ENCODE data around the gene CD9. TPM values are rescaled to one million over a fixed set of nuclear protein-coding genes. Genes with fewer than 3 reads are reported as not detected.

The CD9 gene
- total RNA-seq, 1 donor from 2014 or later, result 6.0 TPM

DNA sequence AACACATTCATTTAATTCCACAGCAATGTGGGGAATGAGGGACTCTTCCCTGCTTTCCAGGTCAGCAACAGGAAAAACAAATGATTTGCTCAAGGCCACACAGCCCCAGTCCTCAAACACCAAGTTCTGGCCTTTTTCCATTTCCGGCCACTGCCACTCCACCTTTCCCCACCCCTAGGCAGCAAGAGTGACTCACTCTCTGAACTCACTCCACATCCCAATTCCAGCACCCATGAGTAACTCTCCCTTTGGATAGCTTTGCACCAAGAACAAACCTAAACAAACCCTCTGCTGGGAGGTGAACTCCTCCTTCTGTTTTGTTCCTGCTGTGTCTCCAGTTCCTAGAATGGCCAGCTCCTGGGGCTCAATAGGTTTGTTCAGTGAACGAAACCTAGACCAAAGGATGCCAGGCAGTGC lies 79.9 kb downstream of the CD9 start:
- H3K27me3 Mint-ChIP-seq, result peaks cover 77% of the 10 kb centered on the region
- peak overlapping the region; percentile 8 for H3K4me3 Mint-ChIP-seq (ENCODE audit: low read depth)
- H3K4me1 Mint-ChIP-seq (ENCODE audit: low read depth), result peaks cover 4% of the 10 kb centered on the region
- no peaks in the 10 kb centered on the region for H3K9me3 Mint-ChIP-seq (ENCODE audit: low read depth)
- no peaks in the 10 kb centered on the region for H3K36me3 Mint-ChIP-seq (ENCODE audit: insufficient read depth)
- no peak overlapping the region for H3K27ac Mint-ChIP-seq
- TF ChIP-seq, protein P1, sequence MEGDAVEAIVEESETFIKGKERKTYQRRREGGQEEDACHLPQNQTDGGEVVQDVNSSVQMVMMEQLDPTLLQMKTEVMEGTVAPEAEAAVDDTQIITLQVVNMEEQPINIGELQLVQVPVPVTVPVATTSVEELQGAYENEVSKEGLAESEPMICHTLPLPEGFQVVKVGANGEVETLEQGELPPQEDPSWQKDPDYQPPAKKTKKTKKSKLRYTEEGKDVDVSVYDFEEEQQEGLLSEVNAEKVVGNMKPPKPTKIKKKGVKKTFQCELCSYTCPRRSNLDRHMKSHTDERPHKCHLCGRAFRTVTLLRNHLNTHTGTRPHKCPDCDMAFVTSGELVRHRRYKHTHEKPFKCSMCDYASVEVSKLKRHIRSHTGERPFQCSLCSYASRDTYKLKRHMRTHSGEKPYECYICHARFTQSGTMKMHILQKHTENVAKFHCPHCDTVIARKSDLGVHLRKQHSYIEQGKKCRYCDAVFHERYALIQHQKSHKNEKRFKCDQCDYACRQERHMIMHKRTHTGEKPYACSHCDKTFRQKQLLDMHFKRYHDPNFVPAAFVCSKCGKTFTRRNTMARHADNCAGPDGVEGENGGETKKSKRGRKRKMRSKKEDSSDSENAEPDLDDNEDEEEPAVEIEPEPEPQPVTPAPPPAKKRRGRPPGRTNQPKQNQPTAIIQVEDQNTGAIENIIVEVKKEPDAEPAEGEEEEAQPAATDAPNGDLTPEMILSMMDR (IDR thresholded peaks at IDR 0.05; ENCODE audit: unreplicated experiment), result no peak
- DNase-seq (ENCODE audit: low spot score, unreplicated experiment), result no peak

DNA sequence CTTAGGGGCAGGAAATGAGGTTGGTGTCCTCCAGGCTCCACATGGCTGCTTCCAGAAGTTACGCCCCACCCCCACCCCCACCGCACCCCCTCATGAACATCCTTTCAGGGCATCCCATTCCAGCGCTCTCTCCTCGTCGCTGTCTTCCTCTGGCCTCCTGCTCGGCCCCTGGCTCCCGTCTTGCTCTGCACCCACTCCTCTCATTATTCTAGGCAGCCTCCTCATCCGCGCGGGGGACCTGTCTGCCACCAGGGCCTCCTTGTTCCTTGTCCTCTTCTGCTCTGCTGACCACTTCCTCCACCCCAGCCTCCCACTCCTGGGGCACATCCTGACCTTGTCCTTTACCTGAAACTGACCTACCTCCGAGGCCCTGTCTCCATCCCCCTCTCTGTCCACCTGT lies 80.5 kb downstream of the CD9 start:
- Mint-ChIP-seq H3K36me3 (ENCODE audit: insufficient read depth) (no peaks in the 10 kb centered on the region), H3K27me3 (peaks cover 72% of the 10 kb centered on the region), H3K4me1 (ENCODE audit: low read depth) (peaks cover 4% of the 10 kb centered on the region), H3K9me3 (ENCODE audit: low read depth) (no peaks in the 10 kb centered on the region), H3K27ac (no peak overlapping the region), H3K4me3 (ENCODE audit: low read depth) (no peak overlapping the region)
- TF ChIP-seq, protein P1 (IDR thresholded peaks at IDR 0.05; ENCODE audit: unreplicated experiment), result no peak
- no peak for DNase-seq (ENCODE audit: low spot score, unreplicated experiment)

DNA sequence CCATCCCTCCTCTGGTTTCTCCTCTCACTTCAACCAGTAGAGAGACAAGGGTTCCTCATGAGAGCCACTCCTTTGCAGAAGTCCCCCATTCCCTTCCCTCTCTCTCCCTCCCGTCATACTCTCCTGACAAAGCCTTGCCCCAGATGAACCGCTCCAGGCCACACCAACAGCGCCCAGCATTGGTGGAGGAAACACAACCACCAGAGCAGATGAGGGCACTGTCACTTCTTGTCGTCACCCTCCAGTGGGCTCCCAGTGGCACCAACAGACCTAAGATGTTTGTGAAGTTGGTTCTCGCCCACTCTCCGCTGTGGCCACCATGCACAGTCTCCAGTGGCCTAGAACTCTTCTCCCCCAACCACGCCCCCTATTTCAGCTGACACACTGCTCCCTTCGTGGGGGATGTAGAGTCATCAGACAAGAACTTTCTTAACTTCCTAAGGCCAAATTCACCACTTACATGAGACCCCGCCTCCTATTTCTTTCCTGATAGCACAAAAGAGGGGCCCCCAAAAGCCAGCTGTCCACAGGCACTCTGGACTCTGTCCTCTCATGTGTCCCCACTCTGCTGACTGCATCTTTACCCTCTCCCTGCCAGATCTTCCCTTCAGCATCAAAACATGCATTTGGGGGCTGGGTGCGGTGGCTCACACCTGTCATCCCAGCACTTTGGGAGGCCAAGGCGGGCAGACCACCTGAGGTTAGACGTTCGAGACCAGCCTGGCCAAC lies 81.0 kb downstream of the CD9 start:
- Mint-ChIP-seq H3K27ac (no peak overlapping the region), H3K27me3 (peaks cover 67% of the 10 kb centered on the region), H3K4me1 (ENCODE audit: low read depth) (peaks cover 4% of the 10 kb centered on the region), H3K4me3 (ENCODE audit: low read depth) (no peak overlapping the region), H3K9me3 (ENCODE audit: low read depth) (no peaks in the 10 kb centered on the region), H3K36me3 (ENCODE audit: insufficient read depth) (no peaks in the 10 kb centered on the region)
- no peak for DNase-seq (ENCODE audit: low spot score, unreplicated experiment)
- TF ChIP-seq, protein P1 (IDR thresholded peaks at IDR 0.05; ENCODE audit: unreplicated experiment), result no peak

DNA sequence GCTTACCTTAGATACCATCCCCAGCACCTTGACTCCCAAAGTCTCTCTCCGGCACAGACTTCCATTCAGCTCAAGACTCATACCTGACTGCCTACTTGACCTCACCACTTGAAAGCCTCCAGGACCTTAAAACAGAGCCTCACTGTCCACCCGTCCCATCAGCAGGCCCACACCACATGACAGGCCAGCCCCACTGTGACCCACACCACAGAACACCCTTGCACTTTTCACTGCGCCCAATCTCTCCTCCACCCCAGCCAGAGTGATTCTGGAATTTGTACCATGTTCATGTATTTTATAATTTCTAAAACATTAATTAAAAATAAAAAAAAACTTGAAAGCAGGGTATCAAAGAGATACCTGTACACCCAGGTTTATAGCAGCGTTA lies 82.2 kb downstream of the CD9 start:
- TF ChIP-seq, protein P1 (IDR thresholded peaks at IDR 0.05; ENCODE audit: unreplicated experiment), result no peak
- Mint-ChIP-seq H3K27me3 (peaks cover 56% of the 10 kb centered on the region), H3K4me1 (ENCODE audit: low read depth) (peaks cover 4% of the 10 kb centered on the region), H3K9me3 (ENCODE audit: low read depth) (no peaks in the 10 kb centered on the region), H3K27ac (no peak overlapping the region), H3K4me3 (ENCODE audit: low read depth) (no peak overlapping the region), H3K36me3 (ENCODE audit: insufficient read depth) (no peaks in the 10 kb centered on the region)
- no peak for DNase-seq (ENCODE audit: low spot score, unreplicated experiment)

DNA sequence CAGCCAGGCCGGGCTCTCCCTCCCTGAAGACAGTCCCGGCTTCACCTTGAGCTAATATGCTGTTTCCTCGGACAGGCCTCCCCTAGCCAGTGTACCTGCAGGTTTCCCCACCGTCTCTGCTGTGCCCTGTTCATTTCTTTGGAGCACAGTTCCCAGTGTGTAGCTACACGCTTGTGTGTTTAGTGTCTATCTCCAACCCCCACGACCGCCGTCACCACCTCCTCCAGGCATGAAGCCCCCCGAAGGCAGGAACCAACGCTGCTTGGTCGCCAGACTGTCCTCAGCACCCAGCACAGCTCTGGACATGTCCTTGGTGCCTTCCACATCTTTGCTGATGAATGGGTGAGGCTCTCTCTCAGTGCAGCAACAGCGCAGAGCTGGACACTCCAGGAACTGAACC lies 84.1 kb downstream of the CD9 start:
- Mint-ChIP-seq H3K4me1 (ENCODE audit: low read depth) (no peaks in the 10 kb centered on the region), H3K27ac (no peak overlapping the region), H3K4me3 (ENCODE audit: low read depth) (no peak overlapping the region), H3K9me3 (ENCODE audit: low read depth) (no peaks in the 10 kb centered on the region), H3K27me3 (peaks cover 46% of the 10 kb centered on the region), H3K36me3 (ENCODE audit: insufficient read depth) (no peaks in the 10 kb centered on the region)
- no peak for DNase-seq (ENCODE audit: low spot score, unreplicated experiment)
- TF ChIP-seq, protein P1 (IDR thresholded peaks at IDR 0.05; ENCODE audit: unreplicated experiment), result no peak

Measured in progenitor cell of endocrine pancreas (in vitro differentiated cells).